Heart left ventricle (tissue), 13 donors: ENCODE data around the gene CACNA1C.

Experiments
- POLR2A ChIP-seq, 2 donors: fragments of 450-650 bp; IDR thresholded peaks; one replicate each; pipeline ENCODE4 v1.6.1; 2017; ENCODE audit warnings: antibody characterized with exemption in 2 of 2, mild to moderate bottlenecking in 2 of 2, moderate library complexity in 2 of 2
- TF ChIP-seq, protein P1 (sequence below), 12 donors: fragments of 200-600 bp; sonication (generic) in 4 of 12; IDR thresholded peaks; one replicate each; pipeline versions ENCODE4 v1.5.0 to v1.8.0; 2018 to 2022; ENCODE audit warnings: antibody characterized with exemption in 12 of 12, mild to moderate bottlenecking in 5 of 12
- donor health status: ischemic (EF 13 %, LVEDD 7.1; RV severe dilation, severe dysfunction).
- donor health status: DM: no; HTN: yes; CAD: no.
- donor health status: DM: no; HTN: no; CAD: no.
- donor health status: ischemic (EF 25% LVEDD 6.9; RV normal size, moderate dysfunction).
- donor health status: ischemic (EF 25% LVEDD 5.7; RV mildly dilated, moderate dysfunction).
- donor health status: ischemic (EF 35%, LVEDD 5.7; RV mildly dilated, moderate dysfunction).
- donor health status: nonischemic (EF 11% LVEDD 7.7; RV severe dilation, severe dysfunction).
- donor health status: DM: yes; HTN: yes; CAD: no.
- donor health status: PGD.
- donor health status: ischemic (EF 29% LVEDD 5.4; RV normal size, mild dysfunction).
- donor health status: nonischemic (EF 23%, LVEDD 6.1; RV moderate dilation, normal function).

DNA sequence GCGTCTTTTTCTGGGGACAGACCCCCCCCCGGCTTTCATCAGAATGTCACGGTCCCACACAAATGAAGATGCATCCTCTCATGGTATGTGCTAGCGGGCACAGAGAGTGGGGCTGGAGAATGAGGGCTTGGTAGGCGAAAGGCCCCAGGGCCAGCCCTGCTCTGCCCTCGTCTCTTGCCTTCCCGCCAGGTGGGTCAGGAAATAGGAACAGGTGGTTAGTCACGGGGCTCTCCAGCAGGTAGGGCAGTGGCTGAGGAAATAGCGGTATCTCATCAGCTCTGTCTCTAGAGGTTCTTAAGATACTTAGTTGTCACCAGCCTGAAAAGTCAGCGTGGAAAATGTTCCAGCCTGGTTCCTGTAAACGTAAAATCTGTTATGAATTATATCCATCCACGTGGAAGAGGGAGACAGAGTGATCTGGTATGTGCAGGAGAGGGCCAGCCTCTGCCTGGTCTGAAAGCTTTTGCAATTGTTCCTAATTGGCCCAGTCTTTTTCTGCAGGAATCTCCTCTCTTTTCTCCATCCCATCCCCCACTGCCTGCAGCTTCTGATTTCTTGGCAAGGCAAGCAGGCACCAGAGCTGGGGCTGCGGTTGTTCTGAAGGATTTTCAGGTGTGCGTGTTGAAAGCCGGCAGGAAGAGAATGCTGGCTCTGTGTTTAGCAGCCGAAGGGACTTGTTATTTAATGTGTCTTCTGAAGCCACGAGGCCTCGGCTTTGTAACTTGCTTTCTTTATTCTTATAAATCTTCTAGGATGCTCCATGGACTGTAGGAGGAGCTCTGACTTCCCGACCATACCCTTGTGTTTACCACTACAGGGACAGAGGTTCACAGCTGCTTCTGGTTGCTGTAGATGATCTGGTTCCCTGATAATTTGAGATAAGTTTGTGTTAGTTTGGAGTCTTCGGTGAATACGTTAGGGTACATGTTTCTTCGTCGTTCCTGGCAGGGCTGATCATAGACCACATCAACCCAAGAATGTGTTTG is 131.1 kb downstream of the CACNA1C start:
- TF ChIP-seq, protein P1, sequence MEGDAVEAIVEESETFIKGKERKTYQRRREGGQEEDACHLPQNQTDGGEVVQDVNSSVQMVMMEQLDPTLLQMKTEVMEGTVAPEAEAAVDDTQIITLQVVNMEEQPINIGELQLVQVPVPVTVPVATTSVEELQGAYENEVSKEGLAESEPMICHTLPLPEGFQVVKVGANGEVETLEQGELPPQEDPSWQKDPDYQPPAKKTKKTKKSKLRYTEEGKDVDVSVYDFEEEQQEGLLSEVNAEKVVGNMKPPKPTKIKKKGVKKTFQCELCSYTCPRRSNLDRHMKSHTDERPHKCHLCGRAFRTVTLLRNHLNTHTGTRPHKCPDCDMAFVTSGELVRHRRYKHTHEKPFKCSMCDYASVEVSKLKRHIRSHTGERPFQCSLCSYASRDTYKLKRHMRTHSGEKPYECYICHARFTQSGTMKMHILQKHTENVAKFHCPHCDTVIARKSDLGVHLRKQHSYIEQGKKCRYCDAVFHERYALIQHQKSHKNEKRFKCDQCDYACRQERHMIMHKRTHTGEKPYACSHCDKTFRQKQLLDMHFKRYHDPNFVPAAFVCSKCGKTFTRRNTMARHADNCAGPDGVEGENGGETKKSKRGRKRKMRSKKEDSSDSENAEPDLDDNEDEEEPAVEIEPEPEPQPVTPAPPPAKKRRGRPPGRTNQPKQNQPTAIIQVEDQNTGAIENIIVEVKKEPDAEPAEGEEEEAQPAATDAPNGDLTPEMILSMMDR (IDR thresholded peaks at IDR 0.05): peak in 6 of 12 donors; percentile 15 to 32 (median 28)
- no peak for TF ChIP-seq POLR2A (IDR thresholded peaks at IDR 0.05)
